GM23338 (cell line): ENCODE data around the gene TMEM74B. TPM values are rescaled to one million over a fixed set of nuclear protein-coding genes. Genes with fewer than 3 reads are reported as not detected.

Source experiments
- ATAC-seq: fragments of 200-7000 bp; cut with Tn5 transposase; 3 replicates; pipeline ENCODE4 v1.9.1; 2020
- DNase-seq: peaks from one replicate; pipeline ENCODE4 v3.0.0-alpha.2; 2015; ENCODE audit warnings: low spot score
- H2AFZ ChIP-seq: fragments of 200-600 bp; sonication (generic); 2 replicates; pipeline ENCODE4 v1.8.0; 2016; ENCODE audit warnings: antibody characterized with exemption, mild to moderate bottlenecking, moderate library complexity
- H3F3A ChIP-seq: fragments of 200-600 bp; sonication (generic); replicated peaks from 2 replicates; pipeline ENCODE4 v1.8.0; 2017; ENCODE audit warnings: antibody characterized with exemption, mixed run types, low read depth
- H3K27ac ChIP-seq: fragments of 200-600 bp; sonication (generic); 2 replicates; pipeline ENCODE4 v1.6.1; 2016; ENCODE audit warnings: low read depth
- H3K27me3 ChIP-seq: fragments of 200-600 bp; sonication (generic); 2 replicates; pipeline ENCODE4 v1.8.0; 2016; ENCODE audit warnings: mild to moderate bottlenecking, mixed run types, moderate library complexity; ENCODE audit not compliant: insufficient read depth
- H3K36me3 ChIP-seq: fragments of 200-600 bp; sonication (generic); 2 replicates; pipeline ENCODE4 v1.8.0; 2016; ENCODE audit warnings: mild to moderate bottlenecking; ENCODE audit not compliant: insufficient read depth
- H3K4me1 ChIP-seq: fragments of 200-600 bp; sonication (generic); 2 replicates; pipeline ENCODE4 v1.8.0; 2016; ENCODE audit warnings: mild to moderate bottlenecking, moderate library complexity; ENCODE audit not compliant: insufficient read depth
- H3K4me2 ChIP-seq: fragments of 200-600 bp; sonication (generic); 2 replicates; pipeline ENCODE4 v1.7.1; 2017; ENCODE audit warnings: mixed run types
- H3K4me3 ChIP-seq: fragments of 200-600 bp; sonication (generic); 2 replicates; pipeline ENCODE4 v1.6.1; 2016; ENCODE audit warnings: mixed run types
- H3K79me2 ChIP-seq: fragments of 200-600 bp; sonication (generic); replicated peaks from 2 replicates; pipeline ENCODE4 v1.8.0; 2017; ENCODE audit warnings: mild to moderate bottlenecking; ENCODE audit not compliant: insufficient read depth
- H3K9me2 ChIP-seq: fragments of 200-600 bp; sonication (generic); 2 replicates; pipeline ENCODE4 v1.8.0; 2017; ENCODE audit not compliant: insufficient read depth
- H4K20me1 ChIP-seq: fragments of 200-600 bp; sonication (generic); replicated peaks from 2 replicates; pipeline ENCODE4 v1.8.0; 2017; ENCODE audit warnings: mild to moderate bottlenecking; ENCODE audit not compliant: insufficient read depth
- H3K27ac Mint-ChIP-seq: 2 replicates; pipeline ENCODE4 v1.8.0; 2020; ENCODE audit warnings: inconsistent platforms, mild to moderate bottlenecking, moderate library complexity, mixed read lengths
- H3K27me3 Mint-ChIP-seq: 3 replicates; pipeline ENCODE4 v1.8.0; 2022; ENCODE audit warnings: low read depth, mild to moderate bottlenecking, moderate library complexity, mixed read lengths, inconsistent platforms; ENCODE audit not compliant: insufficient read depth, poor library complexity
- H3K36me3 Mint-ChIP-seq: 3 replicates; pipeline ENCODE4 v1.8.0; 2021; ENCODE audit warnings: low read depth, mild to moderate bottlenecking, inconsistent platforms, moderate library complexity, mixed read lengths
- H3K4me1 Mint-ChIP-seq: 3 replicates; pipeline ENCODE4 v1.8.0; 2020; ENCODE audit warnings: mild to moderate bottlenecking, inconsistent platforms, mixed read lengths
- H3K4me3 Mint-ChIP-seq: 3 replicates; pipeline ENCODE4 v1.8.0; 2021; ENCODE audit warnings: moderate library complexity, mild to moderate bottlenecking, inconsistent platforms, mixed read lengths
- H3K9me3 Mint-ChIP-seq: 3 replicates; pipeline ENCODE4 v1.8.0; 2020; ENCODE audit warnings: moderate library complexity, mild to moderate bottlenecking, inconsistent platforms, mixed read lengths
- CREB1 ChIP-seq: fragments of 250-450 bp; sonication (Bioruptor Pico); IDR thresholded peaks from 2 replicates; pipeline ENCODE4 v1.5.0; 2020; ENCODE audit warnings: low read depth, mild to moderate bottlenecking, moderate library complexity
- EZH2phosphoT487 ChIP-seq: fragments of 200-600 bp; sonication (generic); IDR thresholded peaks from one replicate; pipeline ENCODE4 v1.8.1; 2018; ENCODE audit warnings: antibody characterized with exemption; ENCODE audit not compliant: unreplicated experiment
- JUNB ChIP-seq: IDR thresholded peaks from one replicate; pipeline ENCODE4 v1.6.1; 2016; ENCODE audit warnings: antibody characterized with exemption; ENCODE audit not compliant: unreplicated experiment
- POLR2AphosphoS5 ChIP-seq: IDR thresholded peaks from 2 replicates; pipeline ENCODE4 v1.6.1; 2016; ENCODE audit warnings: antibody characterized with exemption, low read depth
- ZNF114 ChIP-seq: fragments of 250-450 bp; sonication (Bioruptor Pico); IDR thresholded peaks from 2 replicates; pipeline ENCODE4 v1.5.0; 2020; ENCODE audit warnings: mild to moderate bottlenecking, moderate library complexity
- ZNF331 ChIP-seq: fragments of 250-450 bp; sonication (Bioruptor Pico); IDR thresholded peaks from 2 replicates; pipeline ENCODE4 v1.5.0; 2020; ENCODE audit warnings: low read depth, mild to moderate bottlenecking, moderate library complexity
- ZNF462 ChIP-seq: fragments of 250-450 bp; sonication (Bioruptor Pico); IDR thresholded peaks from 2 replicates; pipeline ENCODE4 v1.5.0; 2020; ENCODE audit warnings: mild to moderate bottlenecking, moderate library complexity
- polyA plus RNA-seq: library from polyadenylated mRNA; unstranded; fragments of >200 nt; fragmentation: Nextera tagmentation; extraction: Ambion mirVana; gene quantifications from 2 replicates; pipeline ENCODE4 v1.2.1, GENCODE V29; 2016
- total RNA-seq: library from RNA; depleted of rRNA; stranded (reverse); fragments of >200 nt; shearing (Covaris generic); gene quantifications from 2 replicates; pipeline ENCODE4 v1.2.3, GENCODE V29; 2014

TMEM74B gene
- total and polyA plus RNA-seq, 2 experiments from 2014 or later: 1.0 to 4.8 TPM

- no peaks in the 10 kb centered on the region for H3F3A ChIP-seq
- no peaks in the 10 kb centered on the region for H3K4me1 ChIP-seq
- no peaks in the 10 kb centered on the region for H3K27me3 ChIP-seq
- H3K9me3 Mint-ChIP-seq: no peaks in the 10 kb centered on the region
- no peaks in the 10 kb centered on the region for H3K36me3 ChIP-seq
- no peak overlapping the region for H3K4me3 ChIP-seq
- H3K4me3 Mint-ChIP-seq: no peak overlapping the region
- H3K4me1 Mint-ChIP-seq: no peaks in the 10 kb centered on the region
- H3K36me3 Mint-ChIP-seq: no peaks in the 10 kb centered on the region
- no peak overlapping the region for H3K4me2 ChIP-seq
- H3K9me2 ChIP-seq: no peaks in the 10 kb centered on the region
- H3K79me2 ChIP-seq: no peaks in the 10 kb centered on the region
- ATAC-seq (no peak), DNase-seq (no peak)
- no peak overlapping the region for H3K27ac ChIP-seq
- TF ChIP-seq EZH2phosphoT487 (no peak), ZNF462 (CRISPR knock-in tag) (no peak), CREB1 (CRISPR knock-in tag) (no peak), ZNF114 (CRISPR knock-in tag) (no peak), POLR2AphosphoS5 (no peak), JUNB (no peak), ZNF331 (CRISPR knock-in tag) (no peak)
- peaks cover 1% of the 10 kb centered on the region for H3K27me3 Mint-ChIP-seq
- H3K27ac Mint-ChIP-seq: no peak overlapping the region
- H2AFZ ChIP-seq: no peak overlapping the region
- no peaks in the 10 kb centered on the region for H4K20me1 ChIP-seq
Observed at GRCh38 chr20:1197801-1198200, 13.0 kb upstream of the TMEM74B start.

GRCh38 chr20:1196634-1197033 is 11.9 kb upstream of the TMEM74B start:
- Histone ChIP-seq H3K79me2 (no peaks in the 10 kb centered on the region), H3K4me2 (no peak overlapping the region), H3K4me3 (no peak overlapping the region), H3F3A (no peaks in the 10 kb centered on the region), H3K9me2 (no peaks in the 10 kb centered on the region), H3K27ac (no peak overlapping the region), H4K20me1 (no peaks in the 10 kb centered on the region), H2AFZ (no peak overlapping the region), H3K4me1 (no peaks in the 10 kb centered on the region), H3K36me3 (no peaks in the 10 kb centered on the region), H3K27me3 (no peaks in the 10 kb centered on the region)
- Mint-ChIP-seq H3K9me3 (no peaks in the 10 kb centered on the region), H3K4me1 (no peaks in the 10 kb centered on the region), H3K36me3 (no peaks in the 10 kb centered on the region), H3K4me3 (no peak overlapping the region), H3K27me3 (peaks cover 1% of the 10 kb centered on the region), H3K27ac (no peak overlapping the region)
- DNase-seq (no peak), ATAC-seq (no peak)
- TF ChIP-seq JUNB: no peak
